ENCODE results near the gene FRMPD4.

FRMPD4 gene

DNA sequence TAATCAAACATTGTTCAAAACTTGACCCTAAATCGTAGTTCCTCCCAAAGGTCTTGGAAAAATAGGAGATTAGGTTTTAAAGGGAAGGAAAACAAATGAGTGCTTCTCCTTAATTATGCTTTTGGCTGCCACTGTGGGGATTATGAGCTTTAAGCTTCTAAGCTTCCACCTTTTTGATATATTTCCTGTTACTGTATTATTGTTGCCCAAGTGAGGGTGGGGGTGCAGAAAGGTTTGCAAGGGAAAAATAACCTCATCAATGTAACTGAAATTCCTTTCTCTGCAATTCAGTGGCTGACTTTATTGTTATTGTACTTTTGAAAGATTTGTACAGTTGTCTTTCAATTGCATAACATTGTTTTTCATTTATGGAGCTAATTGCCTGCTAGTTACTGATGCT, 285.1 kb downstream of the FRMPD4 start:
- DNase-seq (ENCODE audit: low read depth in 3 of 3, low spot score in 1 of 3): no peak

DNA sequence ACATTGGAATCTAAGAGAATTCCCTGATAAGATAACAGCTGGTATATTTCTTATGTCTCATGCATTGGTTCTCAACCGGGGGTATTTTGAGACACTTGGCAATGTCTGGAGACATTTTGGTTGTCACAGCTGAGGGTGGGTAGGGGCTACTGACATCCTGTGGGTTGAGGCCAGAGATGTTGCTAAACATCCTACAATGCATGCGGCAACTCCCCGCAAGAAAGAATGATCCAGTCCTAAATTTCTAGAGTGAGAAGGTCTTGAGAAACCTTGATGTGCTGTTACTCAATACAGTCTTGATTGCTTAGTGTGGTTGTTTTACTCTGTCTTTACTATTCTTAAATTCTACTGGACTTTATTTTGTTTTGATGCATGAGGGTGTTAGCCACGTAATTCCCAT, 287.2 kb downstream of the FRMPD4 start:
- DNase-seq (ENCODE audit: low read depth in 3 of 3, low spot score in 1 of 3): no peak

- no peak for DNase-seq (ENCODE audit: low read depth in 3 of 3, low spot score in 1 of 3)
Measured at GRCh38 chrX:12426420-12426819, 288.1 kb downstream of the FRMPD4 start.

- DNase-seq (ENCODE audit: low read depth in 3 of 3, low spot score in 1 of 3): no peak
Measured at GRCh38 chrX:12434493-12434892, 296.2 kb downstream of the FRMPD4 start.

DNA sequence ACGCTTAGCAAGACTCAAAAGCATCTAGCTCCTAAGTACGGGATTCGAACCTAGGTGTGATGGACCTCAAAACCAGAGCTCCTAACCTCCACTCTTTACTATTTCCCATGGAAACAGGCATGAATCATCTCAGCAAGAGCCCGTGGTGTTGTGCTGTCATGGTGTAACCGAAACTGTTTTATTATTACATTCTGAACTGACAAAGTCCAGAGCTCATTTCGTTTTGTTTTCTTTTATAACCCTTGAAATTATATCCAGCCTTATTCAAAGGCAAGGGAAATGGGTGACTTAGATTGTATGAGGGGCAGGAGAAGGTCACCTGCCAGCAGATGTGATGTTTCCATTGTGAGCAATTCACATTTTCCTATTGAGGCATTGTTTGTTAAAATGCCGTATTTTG, 301.1 kb downstream of the FRMPD4 start:
- DNase-seq (ENCODE audit: low read depth in 3 of 3, low spot score in 1 of 3): no peak

DNA sequence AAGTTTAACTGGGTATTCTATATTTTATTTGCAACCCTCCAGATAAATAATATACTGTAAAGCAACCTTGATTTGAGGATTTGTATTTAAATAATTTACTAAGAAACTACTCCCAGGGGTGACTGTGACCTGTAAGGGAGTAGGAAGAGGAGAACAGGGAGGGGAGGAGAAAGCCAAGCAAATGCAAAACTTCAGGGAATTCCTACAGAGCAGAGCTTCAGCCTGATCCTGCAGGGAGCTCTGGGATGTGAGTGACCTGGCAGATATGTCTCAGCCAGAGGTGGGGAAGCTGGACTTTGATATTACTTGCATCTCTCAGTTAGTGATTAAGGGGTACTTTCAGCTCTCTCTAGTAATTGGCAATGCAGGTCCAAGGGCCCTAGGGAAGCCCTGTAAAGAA, 302.0 kb downstream of the FRMPD4 start:
- no peak for DNase-seq (ENCODE audit: low read depth in 3 of 3, low spot score in 1 of 3)

GRCh38 chrX:12441381-12442128, 303.3 kb downstream of the FRMPD4 start:
- no peak for DNase-seq (ENCODE audit: low read depth in 3 of 3, low spot score in 1 of 3)

DNA sequence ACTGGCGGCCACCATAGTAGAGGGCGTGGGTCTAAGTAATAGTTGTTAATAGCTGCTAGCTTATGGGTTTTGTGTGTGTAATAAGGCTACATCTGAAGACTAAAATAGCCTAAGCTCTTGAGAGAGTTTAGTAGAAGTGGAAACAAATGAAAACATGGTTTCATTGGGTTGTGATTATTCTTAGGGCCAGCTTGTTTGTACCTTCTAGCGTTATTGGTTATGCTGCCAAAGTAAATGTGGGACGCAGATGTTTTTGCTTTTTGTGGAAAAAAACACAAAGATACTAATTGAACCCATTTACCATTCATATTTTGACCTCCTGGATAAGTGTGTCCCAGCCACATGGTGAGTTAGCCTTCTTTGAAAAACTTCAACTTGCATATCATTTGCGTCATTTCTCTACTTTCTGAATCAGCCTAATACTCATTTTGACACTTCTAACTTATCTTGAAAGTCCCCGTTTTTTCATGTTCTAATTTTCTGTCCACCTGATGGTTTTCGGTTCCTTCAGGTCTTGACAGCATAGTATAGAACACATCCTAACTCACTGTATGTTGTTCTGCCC, 305.3 kb downstream of the FRMPD4 start:
- no peak for DNase-seq (ENCODE audit: low read depth in 3 of 3, low spot score in 1 of 3)

- no peak for DNase-seq (ENCODE audit: low read depth in 3 of 3, low spot score in 1 of 3)
Measured at GRCh38 chrX:12446342-12447075, 308.2 kb downstream of the FRMPD4 start.

DNA sequence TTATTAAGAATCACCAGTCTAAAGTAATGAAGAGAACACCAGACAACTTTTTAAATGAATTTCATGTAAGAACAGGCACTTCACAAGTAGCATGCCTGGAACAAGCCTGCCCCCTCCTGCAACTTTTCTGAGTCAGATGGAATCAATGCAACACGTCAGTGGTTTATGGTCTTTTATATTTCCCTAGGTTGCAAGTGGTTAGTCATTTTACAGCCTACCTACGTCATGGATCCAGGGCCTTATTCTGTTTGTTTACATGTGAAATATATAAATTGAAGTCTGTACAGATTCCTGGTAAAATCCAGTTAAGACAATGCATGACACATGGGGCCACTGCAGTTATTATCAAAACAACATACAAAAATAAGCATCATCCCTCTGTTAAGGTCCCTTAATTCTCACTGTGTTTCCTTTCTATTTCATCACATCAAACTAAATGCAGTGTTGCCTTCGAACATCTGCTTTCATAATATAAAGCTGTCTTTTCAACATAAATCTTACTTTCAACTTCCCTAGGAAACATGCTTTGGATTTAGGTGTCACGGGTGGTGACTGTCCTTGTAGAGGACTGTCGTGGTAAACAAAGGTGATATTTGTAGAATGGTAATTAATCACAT, 309.3 kb downstream of the FRMPD4 start:
- DNase-seq (ENCODE audit: low read depth in 3 of 3, low spot score in 1 of 3): no peak

DNA sequence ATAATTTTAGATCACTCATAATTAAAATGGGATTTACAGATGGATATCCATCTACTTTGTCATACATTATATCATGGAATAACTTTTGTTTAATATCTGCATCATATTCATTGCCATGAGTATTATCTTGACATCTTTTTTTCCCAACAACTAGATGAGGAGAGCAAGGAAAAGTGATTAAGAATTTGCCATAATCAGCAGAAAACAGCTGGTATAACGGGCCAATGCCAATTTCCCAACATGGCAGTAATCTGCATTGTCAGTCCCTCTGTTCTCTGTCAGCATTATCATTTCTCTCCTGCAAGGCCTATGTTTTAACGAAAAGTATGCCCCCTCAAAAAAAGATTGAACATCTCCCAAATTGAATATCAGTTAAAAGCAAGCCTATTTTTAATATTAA, 314.0 kb downstream of the FRMPD4 start:
- no peak for DNase-seq (ENCODE audit: low read depth in 3 of 3, low spot score in 1 of 3)

- no peak for DNase-seq (ENCODE audit: low read depth in 3 of 3, low spot score in 1 of 3)
Measured at GRCh38 chrX:12460929-12461328, 322.7 kb downstream of the FRMPD4 start.

DNA sequence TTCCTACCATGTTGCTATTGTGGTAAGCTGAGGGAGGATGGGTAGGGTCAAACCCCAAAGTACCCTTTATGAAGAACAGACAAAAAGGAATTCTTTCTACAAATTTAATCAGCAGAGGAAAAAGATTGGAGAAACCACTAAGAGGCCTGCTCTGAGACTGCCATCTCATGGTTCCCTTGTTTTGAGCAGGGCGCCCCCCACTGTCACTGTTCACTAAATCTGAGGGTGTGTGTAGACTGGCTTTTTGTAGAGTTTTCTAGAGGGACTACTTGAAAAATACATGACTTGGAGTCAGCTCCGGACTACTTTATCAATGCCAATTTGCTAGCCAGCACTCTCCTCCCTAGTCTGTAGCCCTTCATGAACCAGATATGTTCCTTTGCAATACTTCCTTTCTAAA, 324.8 kb downstream of the FRMPD4 start:
- no peak for DNase-seq (ENCODE audit: low read depth in 3 of 3, low spot score in 1 of 3)

- no peak for DNase-seq (ENCODE audit: low read depth in 3 of 3, low spot score in 1 of 3)
Measured at GRCh38 chrX:12463873-12464272, 325.6 kb downstream of the FRMPD4 start.

DNA sequence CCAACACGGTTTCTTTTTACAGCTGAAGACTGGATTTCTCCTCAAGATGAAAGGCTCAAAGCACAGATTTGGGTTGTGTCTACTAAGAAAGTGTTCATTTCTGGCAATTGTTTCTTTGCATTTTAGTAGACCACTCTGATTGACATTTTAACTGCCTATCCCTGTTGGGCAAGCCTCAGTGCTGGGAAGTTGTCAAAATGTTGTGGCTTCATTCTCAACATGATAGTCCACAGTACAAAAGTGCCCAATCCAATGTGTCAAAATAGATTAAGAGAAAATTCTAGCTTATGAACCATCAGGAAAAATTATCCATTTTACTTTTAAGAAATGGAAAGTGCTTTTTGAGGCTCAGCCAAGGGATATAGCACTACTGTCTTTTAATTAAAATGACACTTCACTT, 329.0 kb downstream of the FRMPD4 start:
- no peak for DNase-seq (ENCODE audit: low read depth in 3 of 3, low spot score in 1 of 3)

DNA sequence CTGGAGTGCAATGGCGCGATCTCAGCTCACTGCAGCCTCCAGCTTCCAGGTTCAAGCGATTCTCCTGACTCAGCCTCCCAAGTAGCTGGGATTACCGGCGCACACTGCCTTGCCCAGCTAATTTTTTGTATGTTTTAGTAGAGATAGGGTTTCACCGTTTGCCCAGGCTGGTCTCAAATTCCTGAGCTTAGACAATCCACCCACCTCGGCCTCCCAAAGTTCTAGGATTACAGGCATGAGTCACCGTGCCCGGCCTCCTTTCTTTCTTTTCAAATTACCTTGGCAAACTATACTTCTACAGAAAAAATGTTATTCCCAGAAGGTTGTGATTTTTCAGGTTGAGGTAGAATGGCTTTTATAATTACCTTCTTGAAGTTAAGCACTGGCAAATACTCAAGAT, 331.0 kb downstream of the FRMPD4 start:
- no peak for DNase-seq (ENCODE audit: low read depth in 3 of 3, low spot score in 1 of 3)

GRCh38 chrX:12471061-12471460, 332.8 kb downstream of the FRMPD4 start:
- DNase-seq (ENCODE audit: low read depth in 3 of 3, low spot score in 1 of 3): no peak

DNA sequence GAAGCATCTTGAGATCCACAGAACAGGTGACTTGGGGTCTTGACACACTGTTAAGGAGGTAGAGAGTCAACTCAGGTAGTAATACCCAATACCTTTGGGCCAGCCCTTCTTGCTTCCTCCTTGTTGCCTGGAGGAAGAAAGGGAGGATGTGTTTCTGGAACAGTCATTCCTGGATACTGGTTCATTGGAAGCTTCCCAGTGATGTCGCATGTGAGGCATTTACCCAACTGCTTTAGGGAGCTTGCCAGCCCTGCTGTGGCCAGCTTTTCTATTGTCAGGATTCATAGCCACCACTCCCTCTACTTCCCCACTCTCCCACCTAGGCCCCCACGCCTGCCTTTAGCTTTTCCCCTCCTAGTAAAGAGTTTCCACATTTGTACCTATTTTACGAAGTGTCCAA, 342.7 kb downstream of the FRMPD4 start:
- no peak for DNase-seq (ENCODE audit: low read depth in 3 of 3, low spot score in 1 of 3)

DNA sequence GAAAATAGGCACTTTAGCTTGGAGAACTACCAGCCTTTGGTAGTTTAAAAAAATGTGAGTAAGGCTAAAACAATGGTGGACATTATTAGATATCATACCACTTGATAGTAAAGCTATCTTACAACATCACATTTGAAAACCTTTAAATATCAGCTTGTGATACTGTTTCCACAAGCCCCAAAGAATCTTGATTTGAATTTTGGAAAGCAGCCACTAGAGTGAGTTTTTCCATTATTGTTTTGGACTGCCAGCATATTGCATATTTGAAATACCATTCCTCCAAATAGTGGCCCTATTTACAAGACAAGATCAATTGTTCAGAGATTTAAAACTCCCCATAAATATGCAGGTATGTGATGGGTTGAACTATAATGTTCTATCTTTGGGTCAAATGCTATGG, 349.9 kb downstream of the FRMPD4 start:
- no peak for DNase-seq (ENCODE audit: low read depth in 3 of 3, low spot score in 1 of 3)

- no peak for DNase-seq (ENCODE audit: low read depth in 3 of 3, low spot score in 1 of 3)
Measured at GRCh38 chrX:12488771-12489170, 350.5 kb downstream of the FRMPD4 start.

DNA sequence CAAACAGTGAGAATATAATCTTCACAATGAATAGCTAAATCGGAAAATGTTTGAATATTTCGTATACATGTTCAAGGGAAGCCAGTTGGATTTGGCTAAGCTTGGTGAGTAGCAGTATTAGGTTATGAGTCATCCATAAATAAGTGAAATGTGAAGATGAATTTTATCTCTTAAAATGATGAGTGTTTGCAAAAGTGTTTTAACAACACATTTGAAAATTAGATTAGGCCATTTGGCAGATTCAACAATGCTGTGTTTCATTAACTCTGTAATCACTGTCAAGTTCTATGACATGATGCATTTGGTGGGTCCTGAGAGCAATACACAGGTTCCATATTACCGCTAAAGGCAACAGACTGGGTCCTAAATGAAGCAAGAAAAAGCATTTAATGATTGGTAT, 351.1 kb downstream of the FRMPD4 start:
- DNase-seq (ENCODE audit: low read depth in 3 of 3, low spot score in 1 of 3): no peak

All from stimulated activated CD4-positive, alpha-beta T cell treated with anti-CD3 and anti-CD28 coated beads, TNF-alpha, amount 100 ng/mL, for 1 hour (primary cell).